Measurements from ENCODE around the gene GARNL3.

The GARNL3 gene

GRCh38 chr9:127346584-127346983 lies 82.0 kb downstream of the GARNL3 start (continued):
- TF ChIP-seq INSM2 (tag by site-specific recombination; IDR thresholded peaks at IDR 0.05) (no peak), ZNF248 (tag by site-specific recombination; IDR thresholded peaks at IDR 0.05) (no peak), ZNF76 (tag by site-specific recombination; IDR thresholded peaks at IDR 0.05; ENCODE audit: borderline replicate concordance, low read depth) (no peak), HIC1 (tag by site-specific recombination; IDR thresholded peaks at IDR 0.05) (no peak), ZNF692 (tag by site-specific recombination; IDR thresholded peaks at IDR 0.05) (no peak), ZBTB26 (tag by site-specific recombination; optimal IDR thresholded peaks at IDR 0.05) (no peak), BCL11A (tag by site-specific recombination; IDR thresholded peaks at IDR 0.05; ENCODE audit: low read depth) (no peak), ZSCAN18 (tag by site-specific recombination; IDR thresholded peaks at IDR 0.05) (no peak), KLF16 (tag by site-specific recombination; IDR thresholded peaks at IDR 0.05) (no peak), ZNF654 (tag by site-specific recombination; IDR thresholded peaks at IDR 0.05; ENCODE audit: low read depth) (no peak)

- Histone ChIP-seq H3K36me3 (ENCODE audit: control insufficient read depth in 2 of 2, insufficient read depth in 1 of 2, low read length in 2 of 2) (peaks cover 0 to 31% of the 10 kb centered on the region in 2 experiments; a peak in 2 of 3 replicates), H3K9me3 (ENCODE audit: control insufficient read depth, insufficient read depth, low read depth, low read length) (no peaks in the 10 kb centered on the region), H3K4me3 (ENCODE audit: low read depth, low read length) (no peak overlapping the region), H3K27ac (ENCODE audit: extremely low read depth, low read depth, low read length) (no peak overlapping the region), H3K4me1 (ENCODE audit: control insufficient read depth, insufficient read depth, low read length) (no peaks in the 10 kb centered on the region)
- TF ChIP-seq KLF1 (tag by site-specific recombination; IDR thresholded peaks at IDR 0.05) (no peak), ZIC2 (tag by site-specific recombination; IDR thresholded peaks at IDR 0.05) (no peak), REPIN1 (tag by site-specific recombination; IDR thresholded peaks at IDR 0.05; ENCODE audit: low read depth) (no peak), ZFP37 (tag by site-specific recombination; IDR thresholded peaks at IDR 0.05) (no peak), ZNF785 (tag by site-specific recombination; IDR thresholded peaks at IDR 0.05) (no peak), ZNF341 (tag by site-specific recombination; IDR thresholded peaks at IDR 0.05; ENCODE audit: low read depth) (no peak)
- POLR2A ChIA-PET: no interaction called here
- CTCF ChIA-PET: interaction anchor here (0.5 kb wide), 1 partner anchor 10 kb away, joined by 5 read pairs; no protein-coding TSS in a partner anchor
Measured at GRCh38 chr9:127347831-127348776, 83.5 kb downstream of the GARNL3 start.
